Measurements from ENCODE around the gene MRPL32. TPM values are rescaled to one million over a fixed set of nuclear protein-coding genes. Genes with fewer than 3 reads are reported as not detected.

The MRPL32 gene
- total and polyA plus RNA-seq, 7 donors, result 42.6 to 85.7 (median 62.9) TPM

DNA sequence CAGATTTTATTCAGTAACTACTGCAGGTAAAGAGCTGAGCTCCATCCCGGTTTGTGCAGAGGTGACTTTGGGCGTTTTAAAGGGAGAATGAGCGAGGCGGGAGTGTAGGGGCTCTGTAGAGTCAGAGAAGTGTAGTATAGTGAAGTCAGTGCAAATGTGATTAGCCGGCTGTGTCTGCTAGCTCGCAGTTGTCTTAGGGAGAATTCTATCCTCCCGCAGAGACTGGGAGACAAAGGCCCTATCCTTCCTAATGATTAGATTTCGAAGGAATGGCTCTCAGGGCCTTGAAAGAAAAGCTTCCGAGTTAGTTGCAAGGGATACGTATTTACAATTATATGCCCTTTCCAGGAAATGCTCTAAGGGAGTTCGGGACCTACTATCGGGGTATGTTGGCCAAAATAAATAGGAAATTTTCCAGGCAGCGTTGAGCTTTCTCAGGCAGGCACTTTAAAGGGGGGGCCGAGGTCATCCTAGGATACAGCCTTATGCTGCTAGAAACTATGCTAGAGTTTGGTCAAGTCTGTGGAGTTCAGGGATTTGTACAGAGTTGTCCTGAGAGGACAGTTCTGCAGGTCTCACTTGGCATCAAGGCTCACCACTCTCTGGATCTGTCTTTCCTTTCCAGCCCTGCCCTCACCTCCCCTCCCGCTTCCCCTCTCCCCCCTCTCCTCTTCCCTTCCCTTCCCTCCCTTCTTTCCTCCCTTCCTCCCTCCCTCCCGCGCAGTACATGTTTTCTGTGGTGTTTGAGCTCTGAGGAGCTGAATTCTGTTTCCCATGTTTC lies 825 bp downstream of the MRPL32 start:
- intact Hi-C loops (cut with DNase I), result loop anchor here (1.0 kb wide), 1 partner anchor 21 kb away; the partner anchor contains the start of gene C7orf25
- Histone ChIP-seq H3K4me1 (peaks cover 0 to 50% (median 39%) of the 10 kb centered on the region in 4 donors), H3K9me3 (no peaks in the 10 kb centered on the region), H3K36me3 (peaks cover 0 to 31% (median 9%) of the 10 kb centered on the region in 4 donors), H3K27me3 (no peaks in the 10 kb centered on the region), H3K4me3 (peak overlapping the region; percentile 88 to 95 (median 91)), H3K27ac (peak overlapping the region; percentile 80 to 93 (median 85))
- 2 to 5% methylated on average over 17 of the region's 17 CpGs for WGBS, 2 donors
- TF ChIP-seq EP300 (IDR thresholded peaks at IDR 0.05) (no peak), POLR2AphosphoS5 (IDR thresholded peaks at IDR 0.05) (no peak), POLR2A (IDR thresholded peaks at IDR 0.05) (no peak)
- TF ChIP-seq, protein P1, sequence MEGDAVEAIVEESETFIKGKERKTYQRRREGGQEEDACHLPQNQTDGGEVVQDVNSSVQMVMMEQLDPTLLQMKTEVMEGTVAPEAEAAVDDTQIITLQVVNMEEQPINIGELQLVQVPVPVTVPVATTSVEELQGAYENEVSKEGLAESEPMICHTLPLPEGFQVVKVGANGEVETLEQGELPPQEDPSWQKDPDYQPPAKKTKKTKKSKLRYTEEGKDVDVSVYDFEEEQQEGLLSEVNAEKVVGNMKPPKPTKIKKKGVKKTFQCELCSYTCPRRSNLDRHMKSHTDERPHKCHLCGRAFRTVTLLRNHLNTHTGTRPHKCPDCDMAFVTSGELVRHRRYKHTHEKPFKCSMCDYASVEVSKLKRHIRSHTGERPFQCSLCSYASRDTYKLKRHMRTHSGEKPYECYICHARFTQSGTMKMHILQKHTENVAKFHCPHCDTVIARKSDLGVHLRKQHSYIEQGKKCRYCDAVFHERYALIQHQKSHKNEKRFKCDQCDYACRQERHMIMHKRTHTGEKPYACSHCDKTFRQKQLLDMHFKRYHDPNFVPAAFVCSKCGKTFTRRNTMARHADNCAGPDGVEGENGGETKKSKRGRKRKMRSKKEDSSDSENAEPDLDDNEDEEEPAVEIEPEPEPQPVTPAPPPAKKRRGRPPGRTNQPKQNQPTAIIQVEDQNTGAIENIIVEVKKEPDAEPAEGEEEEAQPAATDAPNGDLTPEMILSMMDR (IDR thresholded peaks at IDR 0.05), result no peak
- DNase-seq, result no peak

DNA sequence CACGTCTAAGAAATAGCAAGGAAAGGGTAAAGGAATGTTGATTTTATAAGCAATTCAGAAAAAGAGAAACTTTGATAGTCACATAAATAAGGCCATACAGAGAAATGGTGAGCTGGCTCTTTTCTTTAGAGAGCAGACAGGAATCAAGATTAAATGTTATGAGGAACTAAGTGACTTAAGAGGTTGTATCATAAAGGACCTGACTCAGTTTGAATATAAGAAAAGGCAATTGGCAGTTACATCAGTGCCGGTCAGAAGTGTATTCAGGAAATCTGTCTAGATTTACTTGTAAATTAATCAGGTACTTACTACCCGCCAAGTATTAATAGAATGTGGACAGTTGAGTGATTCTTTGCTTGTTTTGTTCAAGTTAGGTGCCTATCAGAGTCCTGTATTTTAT lies 2.1 kb downstream of the MRPL32 start:
- no peak for DNase-seq
- TF ChIP-seq POLR2AphosphoS5 (IDR thresholded peaks at IDR 0.05) (no peak), EP300 (IDR thresholded peaks at IDR 0.05) (no peak), POLR2A (IDR thresholded peaks at IDR 0.05) (no peak)
- TF ChIP-seq, protein P1 (IDR thresholded peaks at IDR 0.05), result no peak
- H3K27ac ChIP-seq, result no peak overlapping the region
- peaks cover 0 to 41% (median 32%) of the 10 kb centered on the region in 4 donors for H3K4me1 ChIP-seq
- no peaks in the 10 kb centered on the region for H3K27me3 ChIP-seq
- H3K36me3 ChIP-seq, result peaks cover 0 to 44% (median 11%) of the 10 kb centered on the region in 4 donors
- H3K9me3 ChIP-seq, result no peaks in the 10 kb centered on the region
- WGBS, 2 donors, result 88 to 91% methylated on average over 3 of the region's 3 CpGs
- H3K4me3 ChIP-seq, result no peak overlapping the region
- intact Hi-C loops (cut with DNase I), result no loop called here

DNA sequence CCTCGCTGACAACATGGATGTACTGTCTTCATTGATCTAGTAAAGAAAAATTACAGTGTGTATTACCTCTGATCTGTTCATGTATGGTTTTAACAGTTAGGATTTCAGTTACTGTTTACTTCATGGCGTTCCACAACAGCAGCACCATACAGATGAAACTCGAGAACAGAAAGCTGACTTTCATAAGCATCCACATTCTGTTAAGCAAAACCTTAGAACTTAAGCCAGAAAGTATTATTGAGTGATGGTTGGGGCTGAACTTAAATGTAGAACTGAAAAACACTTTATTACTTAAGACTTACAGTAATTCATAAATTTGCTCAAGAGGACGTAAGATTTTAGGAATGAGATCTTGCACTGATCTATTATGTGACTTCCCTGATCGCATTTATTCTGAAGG lies 3.7 kb downstream of the MRPL32 start:
- intact Hi-C loops (cut with DNase I), result no loop called here

DNA sequence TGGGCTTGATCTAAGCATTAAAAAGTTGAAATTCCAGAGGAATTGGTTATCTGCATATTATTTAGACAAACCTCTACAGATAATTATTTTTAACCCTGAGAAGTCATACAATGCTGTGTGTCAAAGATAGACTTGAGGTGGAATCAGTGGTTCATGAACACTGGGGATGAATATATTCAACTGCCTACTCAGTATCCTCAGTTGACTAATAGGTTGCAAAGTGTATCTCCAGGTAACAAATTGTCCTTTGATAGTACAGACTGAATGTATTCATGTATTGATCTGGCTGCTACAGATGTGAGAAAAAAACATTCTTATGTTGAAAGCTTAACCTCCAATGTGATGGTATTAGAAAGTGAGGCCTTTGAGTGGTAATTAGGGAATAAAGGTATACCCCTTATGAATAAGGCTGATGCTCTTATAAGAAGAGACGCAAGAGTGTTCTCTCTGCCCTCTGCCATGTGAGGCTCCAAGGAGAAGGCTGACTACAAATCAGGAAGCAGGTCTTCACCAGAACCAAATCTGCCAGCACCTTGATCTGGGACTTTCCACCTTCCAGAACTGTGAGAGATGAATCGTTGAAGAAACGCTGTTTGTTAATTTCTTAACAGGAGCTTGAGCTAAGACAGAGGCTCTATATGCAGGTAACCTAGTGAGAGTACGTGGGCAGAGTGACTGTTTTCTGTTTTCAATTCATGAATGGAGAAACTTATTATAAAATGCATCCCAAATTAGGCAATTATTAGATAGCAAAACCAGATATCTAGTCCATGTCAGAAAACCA lies 7.5 kb downstream of the MRPL32 start:
- Histone ChIP-seq H3K4me1 (peaks cover 0 to 3% (median 0%) of the 10 kb centered on the region in 4 donors), H3K27ac (no peak overlapping the region), H3K9me3 (no peaks in the 10 kb centered on the region), H3K36me3 (peaks cover 0 to 55% (median 12%) of the 10 kb centered on the region in 4 donors), H3K27me3 (no peaks in the 10 kb centered on the region), H3K4me3 (no peak overlapping the region)
- TF ChIP-seq POLR2AphosphoS5 (IDR thresholded peaks at IDR 0.05), result no peak
- no peak for TF ChIP-seq EP300 (IDR thresholded peaks at IDR 0.05)
- intact Hi-C loops (cut with DNase I), result loop anchor here (2.0 to 5.0 kb wide), 2 partner anchors 168 to 321 kb away; no protein-coding TSS in a partner anchor
- no peak for DNase-seq
- WGBS, 2 donors, result 86 to 87% methylated on average over 4 of the region's 4 CpGs

More for the DNA sequence above, 3.7 kb downstream of the MRPL32 start:
- H3K36me3 ChIP-seq, result peaks cover 0 to 55% (median 12%) of the 10 kb centered on the region in 4 donors
- no peaks in the 10 kb centered on the region for H3K9me3 ChIP-seq
- 94 to 95% methylated on average over 5 of the region's 5 CpGs for WGBS, 2 donors
- no peak overlapping the region for H3K4me3 ChIP-seq
- peaks cover 0 to 27% (median 17%) of the 10 kb centered on the region in 4 donors for H3K4me1 ChIP-seq
- TF ChIP-seq, protein P1 (IDR thresholded peaks at IDR 0.05), result no peak
- TF ChIP-seq POLR2A (IDR thresholded peaks at IDR 0.05) (no peak), POLR2AphosphoS5 (IDR thresholded peaks at IDR 0.05) (no peak), EP300 (IDR thresholded peaks at IDR 0.05) (no peak)
- DNase-seq, result no peak
- no peaks in the 10 kb centered on the region for H3K27me3 ChIP-seq
- no peak overlapping the region for H3K27ac ChIP-seq

All from sigmoid colon (tissue), 7 donors.